Measurements from ENCODE around the gene CAPN1.
A peak's percentile ranks its signal among the peaks of the same experiment; 100 is the strongest.

Gene CAPN1

GRCh38 chr11:65204646-65205601 is 23.2 kb downstream of the CAPN1 start:
- ATAC-seq (peak; percentile 65), DNase-seq (ENCODE audit: low spot score in 2 of 2) (peak; percentile 40 to 79)
- H3K36me3 Mint-ChIP-seq, result peaks cover 57% of the 10 kb centered on the region
- H3K9me3 Mint-ChIP-seq, result no peaks in the 10 kb centered on the region
- peak overlapping the region; percentile 56 for H3K27ac Mint-ChIP-seq
- H3K4me3 Mint-ChIP-seq, result no peak overlapping the region
- H3K4me1 Mint-ChIP-seq, result peaks cover 22% of the 10 kb centered on the region

- ATAC-seq, result no peak
- DNase-seq (ENCODE audit: low spot score in 2 of 2), result no peak
Observed at GRCh38 chr11:65205602-65205967, 23.9 kb downstream of the CAPN1 start.

GRCh38 chr11:65206441-65206841 is 24.7 kb downstream of the CAPN1 start:
- no peak overlapping the region for H3K4me3 Mint-ChIP-seq
- H3K9me3 Mint-ChIP-seq, result no peaks in the 10 kb centered on the region
- DNase-seq (ENCODE audit: low spot score in 2 of 2), result no peak
- H3K36me3 Mint-ChIP-seq, result peaks cover 57% of the 10 kb centered on the region
- H3K27ac Mint-ChIP-seq, result no peak overlapping the region
- ATAC-seq, result no peak
- H3K4me1 Mint-ChIP-seq, result peaks cover 22% of the 10 kb centered on the region

More at GRCh38 chr11:65205602-65205967, 23.9 kb downstream of the CAPN1 start:
- Mint-ChIP-seq H3K4me1 (peaks cover 22% of the 10 kb centered on the region), H3K9me3 (no peaks in the 10 kb centered on the region), H3K4me3 (no peak overlapping the region), H3K27ac (no peak overlapping the region), H3K36me3 (peaks cover 57% of the 10 kb centered on the region)

GRCh38 chr11:65206901-65207300 is 25.2 kb downstream of the CAPN1 start:
- H3K4me3 Mint-ChIP-seq, result no peak overlapping the region
- no peaks in the 10 kb centered on the region for H3K9me3 Mint-ChIP-seq
- no peak for ATAC-seq
- H3K4me1 Mint-ChIP-seq, result peaks cover 22% of the 10 kb centered on the region
- H3K36me3 Mint-ChIP-seq, result peaks cover 60% of the 10 kb centered on the region
- DNase-seq (ENCODE audit: low spot score in 2 of 2), result no peak
- H3K27ac Mint-ChIP-seq, result no peak overlapping the region

GRCh38 chr11:65207918-65208784 is 26.4 kb downstream of the CAPN1 start:
- H3K9me3 Mint-ChIP-seq, result no peaks in the 10 kb centered on the region
- H3K27ac Mint-ChIP-seq, result peak overlapping the region; percentile 35
- DNase-seq (ENCODE audit: low spot score in 2 of 2) (no peak), ATAC-seq (no peak)
- H3K36me3 Mint-ChIP-seq, result peaks cover 57% of the 10 kb centered on the region
- H3K4me3 Mint-ChIP-seq, result no peak overlapping the region
- peaks cover 27% of the 10 kb centered on the region for H3K4me1 Mint-ChIP-seq

GRCh38 chr11:65208785-65209710 is 27.3 kb downstream of the CAPN1 start:
- DNase-seq (ENCODE audit: low spot score in 2 of 2), result no peak
- peaks cover 52% of the 10 kb centered on the region for H3K36me3 Mint-ChIP-seq
- peak overlapping the region; percentile 35 for H3K27ac Mint-ChIP-seq
- H3K9me3 Mint-ChIP-seq, result no peaks in the 10 kb centered on the region
- H3K4me1 Mint-ChIP-seq, result peaks cover 34% of the 10 kb centered on the region
- no peak overlapping the region for H3K4me3 Mint-ChIP-seq
- no peak for ATAC-seq

- Mint-ChIP-seq H3K9me3 (no peaks in the 10 kb centered on the region), H3K27ac (no peak overlapping the region), H3K4me3 (no peak overlapping the region), H3K36me3 (peaks cover 52% of the 10 kb centered on the region), H3K4me1 (peaks cover 34% of the 10 kb centered on the region)
- DNase-seq (ENCODE audit: low spot score in 2 of 2), result no peak
- ATAC-seq, result no peak
Observed at GRCh38 chr11:65209711-65210360, 28.1 kb downstream of the CAPN1 start.

- Mint-ChIP-seq H3K27ac (no peak overlapping the region), H3K9me3 (no peaks in the 10 kb centered on the region), H3K4me3 (no peak overlapping the region), H3K4me1 (peaks cover 34% of the 10 kb centered on the region), H3K36me3 (peaks cover 56% of the 10 kb centered on the region)
- DNase-seq (ENCODE audit: low spot score in 2 of 2), result no peak
- ATAC-seq, result no peak
Observed at GRCh38 chr11:65210361-65210731, 28.6 kb downstream of the CAPN1 start.

GRCh38 chr11:65210748-65211147 is 29.0 kb downstream of the CAPN1 start:
- peaks cover 3% of the 10 kb centered on the region for H3K9me3 Mint-ChIP-seq
- H3K36me3 Mint-ChIP-seq, result peaks cover 60% of the 10 kb centered on the region
- H3K4me1 Mint-ChIP-seq, result peaks cover 38% of the 10 kb centered on the region
- H3K4me3 Mint-ChIP-seq, result no peak overlapping the region
- ATAC-seq, result no peak
- no peak for DNase-seq (ENCODE audit: low spot score in 2 of 2)
- no peak overlapping the region for H3K27ac Mint-ChIP-seq

GRCh38 chr11:65211293-65212105 is 29.8 kb downstream of the CAPN1 start:
- H3K36me3 Mint-ChIP-seq, result peaks cover 66% of the 10 kb centered on the region
- peak overlapping the region; percentile 74 for H3K27ac Mint-ChIP-seq
- H3K4me3 Mint-ChIP-seq, result no peak overlapping the region
- DNase-seq (ENCODE audit: low spot score in 2 of 2), result no peak
- ATAC-seq, result no peak
- peaks cover 43% of the 10 kb centered on the region for H3K4me1 Mint-ChIP-seq
- peaks cover 4% of the 10 kb centered on the region for H3K9me3 Mint-ChIP-seq

GRCh38 chr11:65212226-65212801 is 30.6 kb downstream of the CAPN1 start:
- H3K27ac Mint-ChIP-seq, result no peak overlapping the region
- peaks cover 66% of the 10 kb centered on the region for H3K36me3 Mint-ChIP-seq
- peaks cover 49% of the 10 kb centered on the region for H3K4me1 Mint-ChIP-seq
- H3K9me3 Mint-ChIP-seq, result peaks cover 4% of the 10 kb centered on the region
- ATAC-seq (no peak), DNase-seq (ENCODE audit: low spot score in 2 of 2) (no peak)
- no peak overlapping the region for H3K4me3 Mint-ChIP-seq

GRCh38 chr11:65213322-65214211 is 31.8 kb downstream of the CAPN1 start:
- peak; percentile 40 for ATAC-seq
- Mint-ChIP-seq H3K27ac (peak overlapping the region; percentile 29), H3K4me3 (no peak overlapping the region)

More at GRCh38 chr11:65213322-65214211, 31.8 kb downstream of the CAPN1 start:
- H3K36me3 Mint-ChIP-seq, result peaks cover 67% of the 10 kb centered on the region
- peak in 1 of 2 donors; percentile 65 for DNase-seq (ENCODE audit: low spot score in 2 of 2)
- peaks cover 50% of the 10 kb centered on the region for H3K4me1 Mint-ChIP-seq
- H3K9me3 Mint-ChIP-seq, result peaks cover 4% of the 10 kb centered on the region

Measured in stimulated activated effector memory CD8-positive, alpha-beta T cell treated with anti-CD3 and anti-CD28 coated beads, Interleukin-12 subunit alpha, Interleukin-12 subunit beta, amount 100 ng/mL, for 72 hours (primary cell).